ENCODE measurements around the gene ZNF620.
"Not testable (repeated sequence)": the region's sequence is repeated elsewhere in the genome, so short reads cannot be mapped to it uniquely, and the experiment has no call there.

ZNF620 gene

DNA sequence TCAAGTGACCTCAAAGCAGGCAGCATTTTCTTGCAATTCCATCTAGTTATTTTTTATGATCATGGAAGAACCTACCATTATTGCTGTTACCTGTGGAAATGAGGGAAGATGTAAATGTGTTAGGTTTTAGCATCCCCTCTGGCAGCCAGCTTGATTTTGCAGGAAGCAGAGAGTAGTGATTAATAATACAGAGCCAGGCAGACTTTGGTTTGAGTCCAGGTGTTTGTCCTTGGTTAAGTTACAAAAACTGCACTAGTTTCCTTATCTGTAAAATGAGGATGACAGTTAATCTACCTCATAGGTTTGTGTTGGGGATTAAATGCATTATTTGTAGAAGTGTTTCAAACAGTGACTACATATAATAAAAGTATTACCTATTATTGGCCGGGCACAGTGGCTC is 12.2 kb downstream of the ZNF620 start:
- DNase-seq (ENCODE audit: low spot score in 2 of 2) (no peak), ATAC-seq (replicated peaks; ENCODE audit: extremely low read depth, poor library complexity, severe bottlenecking) (no peak)
- H3K27me3 Mint-ChIP-seq, result no peaks in the 10 kb centered on the region
- H3K9me3 Mint-ChIP-seq, result no peaks in the 10 kb centered on the region
- H3K4me3 Mint-ChIP-seq, result no peak overlapping the region
- H3K36me3 Mint-ChIP-seq (ENCODE audit: insufficient read depth), result peaks cover 3% of the 10 kb centered on the region
- no peak overlapping the region for H3K27ac Mint-ChIP-seq (ENCODE audit: low read depth)
- no peaks in the 10 kb centered on the region for H3K4me1 Mint-ChIP-seq

- Mint-ChIP-seq H3K9me3 (no peaks in the 10 kb centered on the region), H3K4me3 (no peak overlapping the region), H3K4me1 (peaks cover 2% of the 10 kb centered on the region)
Observed at GRCh38 chr3:40518848-40519247, 13.0 kb downstream of the ZNF620 start.

DNA sequence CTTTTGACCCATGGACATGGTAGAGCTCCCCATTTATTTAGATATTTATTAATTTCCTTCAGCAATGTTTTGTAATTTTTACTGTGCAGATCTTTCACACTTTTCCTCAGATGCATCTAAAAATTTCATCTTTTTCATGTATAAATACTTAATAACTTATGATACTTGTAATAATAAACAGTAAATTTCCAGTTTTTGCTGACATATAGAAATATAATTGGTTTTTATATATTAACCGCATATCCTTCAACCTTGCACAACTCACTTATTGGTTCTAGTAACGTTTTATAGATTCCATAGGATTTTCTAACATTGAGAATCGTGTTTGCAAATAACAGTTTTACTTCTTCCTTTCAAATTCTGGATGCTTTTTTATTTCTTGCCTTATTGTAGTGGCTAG is 15.4 kb downstream of the ZNF620 start:
- H3K4me3 Mint-ChIP-seq, result no peak overlapping the region
- ATAC-seq (replicated peaks; ENCODE audit: extremely low read depth, poor library complexity, severe bottlenecking), result no peak
- H3K9me3 Mint-ChIP-seq, result no peaks in the 10 kb centered on the region

More at GRCh38 chr3:40518848-40519247, 13.0 kb downstream of the ZNF620 start:
- DNase-seq (ENCODE audit: low spot score in 2 of 2) (no peak), ATAC-seq (replicated peaks; ENCODE audit: extremely low read depth, poor library complexity, severe bottlenecking) (no peak)
- H3K27ac Mint-ChIP-seq (ENCODE audit: low read depth), result no peak overlapping the region
- no peaks in the 10 kb centered on the region for H3K27me3 Mint-ChIP-seq
- H3K36me3 Mint-ChIP-seq (ENCODE audit: insufficient read depth), result peaks cover 4% of the 10 kb centered on the region

GRCh38 chr3:40523781-40524180 is 17.9 kb downstream of the ZNF620 start:
- DNase-seq (ENCODE audit: low spot score in 2 of 2) (no peak), ATAC-seq (replicated peaks; ENCODE audit: extremely low read depth, poor library complexity, severe bottlenecking) (no peak)
- Mint-ChIP-seq H3K36me3 (ENCODE audit: insufficient read depth) (peaks cover 13% of the 10 kb centered on the region), H3K27me3 (no peaks in the 10 kb centered on the region), H3K4me1 (peaks cover 33% of the 10 kb centered on the region), H3K9me3 (no peaks in the 10 kb centered on the region), H3K27ac (ENCODE audit: low read depth) (peak overlapping the region; percentile 98), H3K4me3 (peak overlapping the region; percentile 97)

More for the DNA sequence above, 15.4 kb downstream of the ZNF620 start:
- H3K36me3 Mint-ChIP-seq (ENCODE audit: insufficient read depth), result peaks cover 8% of the 10 kb centered on the region
- peaks cover 20% of the 10 kb centered on the region for H3K4me1 Mint-ChIP-seq
- H3K27me3 Mint-ChIP-seq, result no peaks in the 10 kb centered on the region
- DNase-seq (ENCODE audit: low spot score in 2 of 2), result no peak
- H3K27ac Mint-ChIP-seq (ENCODE audit: low read depth), result no peak overlapping the region

DNA sequence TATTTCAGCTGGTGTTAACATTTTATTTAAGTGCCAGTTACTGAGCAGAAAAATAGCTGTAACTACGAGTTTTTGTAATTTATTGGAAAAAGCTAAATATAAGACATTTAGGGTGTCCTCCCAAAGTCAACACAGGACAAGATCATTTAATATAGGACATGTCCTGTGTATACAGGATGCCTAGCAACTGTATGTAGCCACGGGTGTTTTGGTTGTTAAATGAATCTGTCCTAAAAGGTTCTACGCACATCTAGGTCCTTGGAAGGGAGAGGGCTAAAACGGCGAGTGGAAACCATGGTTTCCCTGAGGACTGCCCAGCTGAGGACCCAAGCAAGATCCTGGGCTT is 18.4 kb downstream of the ZNF620 start:
- H3K4me1 Mint-ChIP-seq, result peaks cover 37% of the 10 kb centered on the region
- ATAC-seq (replicated peaks; ENCODE audit: extremely low read depth, poor library complexity, severe bottlenecking) (peak; percentile 42), DNase-seq (ENCODE audit: low spot score in 2 of 2) (no peak)
- H3K36me3 Mint-ChIP-seq (ENCODE audit: insufficient read depth), result peaks cover 13% of the 10 kb centered on the region
- H3K9me3 Mint-ChIP-seq, result no peaks in the 10 kb centered on the region
- H3K27ac Mint-ChIP-seq (ENCODE audit: low read depth), result peak overlapping the region; percentile 98
- H3K4me3 Mint-ChIP-seq, result peak overlapping the region; percentile 97
- no peaks in the 10 kb centered on the region for H3K27me3 Mint-ChIP-seq

DNA sequence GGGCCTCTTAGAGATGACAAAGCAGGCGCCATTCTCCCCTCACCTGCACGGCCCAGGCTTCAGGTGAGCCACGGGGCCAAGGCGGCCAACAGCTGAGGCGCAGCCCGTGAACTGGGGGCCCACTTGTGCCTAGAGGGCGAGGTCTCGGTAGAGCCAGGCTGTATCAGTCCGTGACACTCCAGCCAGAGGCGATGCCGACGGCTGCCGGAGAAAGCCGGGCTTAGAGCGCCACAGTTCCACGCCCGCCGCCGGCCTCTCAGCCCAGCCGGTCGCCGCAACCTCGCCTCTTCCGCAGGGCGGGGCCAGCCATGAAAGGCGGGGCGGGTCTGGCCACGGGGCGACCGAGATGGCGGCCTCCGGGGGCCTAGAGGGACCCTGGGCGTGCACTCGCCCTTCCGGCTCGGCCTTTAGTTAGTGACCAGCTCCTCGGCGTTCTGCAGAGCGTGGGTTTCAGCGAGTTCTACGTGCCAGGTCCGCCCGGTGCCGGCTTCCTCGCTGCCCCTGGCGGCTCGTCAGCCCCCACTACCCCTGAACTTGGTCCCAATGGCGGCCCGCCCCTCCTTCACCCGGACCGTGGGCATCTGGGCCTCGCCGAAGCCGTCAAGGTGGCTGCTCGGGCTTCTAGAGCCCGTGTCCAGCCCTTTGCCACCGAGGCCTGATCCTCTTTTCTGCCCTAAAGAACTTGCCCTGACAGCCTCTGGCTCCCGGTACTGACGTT is 18.9 kb downstream of the ZNF620 start, which contains the start of gene ZNF621:
Gene ZNF621, plus strand, starts transcription at position 393 of the 718 bp plus-strand sequence. CDS start 881 bp downstream, outside the sequence.
- Mint-ChIP-seq H3K4me1 (peaks cover 43% of the 10 kb centered on the region), H3K9me3 (no peaks in the 10 kb centered on the region), H3K27ac (ENCODE audit: low read depth) (peak within 1 kb of the TSS; percentile 98), H3K4me3 (peak within 1 kb of the TSS; percentile 97), H3K36me3 (ENCODE audit: insufficient read depth) (peaks cover 13% of the 10 kb centered on the region), H3K27me3 (no peaks in the 10 kb centered on the region)
- DNase-seq (ENCODE audit: low spot score in 2 of 2), result peak; percentile 73 to 78
- ATAC-seq (replicated peaks; ENCODE audit: extremely low read depth, poor library complexity, severe bottlenecking), result peak; percentile 94

GRCh38 chr3:40528426-40528825 is 22.6 kb downstream of the ZNF620 start:
- ATAC-seq (replicated peaks; ENCODE audit: extremely low read depth, poor library complexity, severe bottlenecking), result no peak
- Mint-ChIP-seq H3K4me1 (peaks cover 43% of the 10 kb centered on the region), H3K27me3 (no peaks in the 10 kb centered on the region)

DNA sequence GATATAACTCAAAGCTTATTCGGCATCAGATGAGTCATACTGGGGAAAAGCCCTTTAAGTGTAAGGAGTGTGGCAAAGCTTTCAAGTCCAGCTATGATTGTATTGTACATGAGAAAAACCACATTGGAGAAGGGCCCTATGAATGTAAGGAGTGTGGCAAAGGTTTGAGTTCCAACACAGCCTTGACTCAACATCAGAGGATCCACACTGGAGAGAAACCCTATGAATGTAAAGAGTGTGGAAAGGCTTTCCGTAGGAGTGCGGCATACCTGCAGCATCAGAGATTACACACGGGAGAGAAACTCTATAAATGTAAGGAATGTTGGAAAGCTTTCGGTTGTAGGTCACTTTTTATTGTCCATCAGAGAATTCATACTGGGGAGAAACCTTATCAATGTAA is 26.4 kb downstream of the ZNF620 start:
- Mint-ChIP-seq H3K4me3 (no peak overlapping the region), H3K27me3 (no peaks in the 10 kb centered on the region), H3K9me3 (no peaks in the 10 kb centered on the region), H3K27ac (ENCODE audit: low read depth) (no peak overlapping the region), H3K36me3 (ENCODE audit: insufficient read depth) (peaks cover 25% of the 10 kb centered on the region), H3K4me1 (peaks cover 22% of the 10 kb centered on the region)
- ATAC-seq (replicated peaks; ENCODE audit: extremely low read depth, poor library complexity, severe bottlenecking), result no peak
- no peak for DNase-seq (ENCODE audit: low spot score in 2 of 2)

More at GRCh38 chr3:40528426-40528825, 22.6 kb downstream of the ZNF620 start:
- H3K9me3 Mint-ChIP-seq, result no peaks in the 10 kb centered on the region
- no peak overlapping the region for H3K27ac Mint-ChIP-seq (ENCODE audit: low read depth)
- no peak overlapping the region for H3K4me3 Mint-ChIP-seq
- peaks cover 30% of the 10 kb centered on the region for H3K36me3 Mint-ChIP-seq (ENCODE audit: insufficient read depth)
- no peak for DNase-seq (ENCODE audit: low spot score in 2 of 2)

- H3K9me3 Mint-ChIP-seq, result no peaks in the 10 kb centered on the region
Observed at GRCh38 chr3:40534283-40534682, 28.4 kb downstream of the ZNF620 start.

DNA sequence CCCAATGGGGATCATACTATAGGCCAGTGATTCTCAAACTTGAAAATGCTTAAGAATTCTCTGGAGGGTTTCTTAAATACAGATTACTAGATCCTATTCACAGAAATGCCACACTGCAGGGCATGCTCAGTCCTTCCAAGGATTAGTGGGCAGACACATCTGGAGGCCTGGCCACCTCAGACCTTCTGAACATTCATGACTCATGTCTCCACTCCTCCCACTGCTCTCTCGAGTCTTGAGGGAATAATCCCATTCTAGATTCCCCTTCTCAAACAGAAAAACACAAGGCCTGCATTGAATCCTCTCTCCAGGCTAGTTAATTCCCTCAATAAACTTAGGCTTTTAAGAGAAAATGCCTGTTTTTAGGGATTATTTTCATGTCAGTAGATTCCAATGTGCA is 41.0 kb downstream of the ZNF620 start:
- Mint-ChIP-seq H3K27ac (ENCODE audit: low read depth) (no peak overlapping the region), H3K36me3 (ENCODE audit: insufficient read depth) (peaks cover 3% of the 10 kb centered on the region)

More at GRCh38 chr3:40534283-40534682, 28.4 kb downstream of the ZNF620 start:
- Mint-ChIP-seq H3K4me3 (no peak overlapping the region), H3K36me3 (ENCODE audit: insufficient read depth) (peaks cover 20% of the 10 kb centered on the region), H3K4me1 (peaks cover 9% of the 10 kb centered on the region), H3K27ac (ENCODE audit: low read depth) (no peak overlapping the region), H3K27me3 (no peaks in the 10 kb centered on the region)
- ATAC-seq (replicated peaks; ENCODE audit: extremely low read depth, poor library complexity, severe bottlenecking), result no peak
- DNase-seq (ENCODE audit: low spot score in 2 of 2), result no peak

DNA sequence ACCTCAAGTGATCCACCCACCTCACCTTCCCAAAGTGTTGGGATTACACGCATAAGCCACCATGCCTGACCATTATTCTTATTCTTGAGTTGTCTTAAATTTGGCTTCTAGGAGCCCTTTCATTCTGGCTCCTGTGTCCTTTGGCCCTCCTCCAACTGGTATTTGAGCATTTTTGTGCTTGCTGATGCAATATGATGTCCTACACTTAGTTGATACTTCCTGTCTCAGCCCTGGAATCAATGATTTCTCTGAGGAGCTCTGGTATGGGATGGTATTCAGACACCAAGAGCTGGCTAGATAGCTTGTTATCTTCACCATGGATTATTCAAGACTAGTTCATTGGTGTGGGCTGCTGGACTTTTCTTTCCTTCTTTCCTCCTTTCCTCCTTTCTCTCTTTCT is 44.3 kb downstream of the ZNF620 start:
- H3K27ac Mint-ChIP-seq (ENCODE audit: low read depth), result no peak overlapping the region
- no peaks in the 10 kb centered on the region for H3K27me3 Mint-ChIP-seq
- H3K4me3 Mint-ChIP-seq, result no peak overlapping the region
- DNase-seq (ENCODE audit: low spot score in 2 of 2), result no peak
- no peaks in the 10 kb centered on the region for H3K9me3 Mint-ChIP-seq
- no peak for ATAC-seq (replicated peaks; ENCODE audit: extremely low read depth, poor library complexity, severe bottlenecking)
- peaks cover 3% of the 10 kb centered on the region for H3K36me3 Mint-ChIP-seq (ENCODE audit: insufficient read depth)
- no peaks in the 10 kb centered on the region for H3K4me1 Mint-ChIP-seq

More for the DNA sequence above, 41.0 kb downstream of the ZNF620 start:
- ATAC-seq (replicated peaks; ENCODE audit: extremely low read depth, poor library complexity, severe bottlenecking) (no peak), DNase-seq (ENCODE audit: low spot score in 2 of 2) (no peak)
- H3K9me3 Mint-ChIP-seq, result no peaks in the 10 kb centered on the region
- H3K4me1 Mint-ChIP-seq, result no peaks in the 10 kb centered on the region
- H3K27me3 Mint-ChIP-seq, result no peaks in the 10 kb centered on the region
- H3K4me3 Mint-ChIP-seq, result no peak overlapping the region

GRCh38 chr3:40557575-40558161 is 51.8 kb downstream of the ZNF620 start:
- ATAC-seq (replicated peaks; ENCODE audit: extremely low read depth, poor library complexity, severe bottlenecking) (no peak), DNase-seq (ENCODE audit: low spot score in 2 of 2) (no peak)
- Mint-ChIP-seq H3K27ac (ENCODE audit: low read depth) (no peak overlapping the region), H3K4me1 (no peaks in the 10 kb centered on the region), H3K9me3 (no peaks in the 10 kb centered on the region), H3K36me3 (ENCODE audit: insufficient read depth) (peaks cover 1% of the 10 kb centered on the region), H3K27me3 (peaks cover 15% of the 10 kb centered on the region), H3K4me3 (no peak overlapping the region)

GRCh38 chr3:40562482-40562881 is 56.6 kb downstream of the ZNF620 start:
- not testable (repeated sequence) for H3K27ac Mint-ChIP-seq (ENCODE audit: low read depth); ATAC-seq (replicated peaks; ENCODE audit: extremely low read depth, poor library complexity, severe bottlenecking); H3K4me3 Mint-ChIP-seq; H3K36me3 Mint-ChIP-seq (ENCODE audit: insufficient read depth); H3K9me3 Mint-ChIP-seq; H3K4me1 Mint-ChIP-seq; DNase-seq (ENCODE audit: low spot score in 2 of 2)
- H3K27me3 Mint-ChIP-seq, result peaks cover 18% of the 10 kb centered on the region

Data from central memory CD8-positive, alpha-beta T cell (primary cell).